NOMO-1 treated with dmso at 0.1 percent for 144 hours (cell line): ENCODE measurements around the gene ATG16L2.
"Not testable (repeated sequence)": the region's sequence is repeated elsewhere in the genome, so short reads cannot be mapped to it uniquely, and the experiment has no call there.

Experiments used
- DNase-seq: peaks from one replicate; lab custom pipeline; 2025; ENCODE audit not compliant: unreplicated experiment; lab: John Stamatoyannopoulos, UW

Gene ATG16L2

DNA sequence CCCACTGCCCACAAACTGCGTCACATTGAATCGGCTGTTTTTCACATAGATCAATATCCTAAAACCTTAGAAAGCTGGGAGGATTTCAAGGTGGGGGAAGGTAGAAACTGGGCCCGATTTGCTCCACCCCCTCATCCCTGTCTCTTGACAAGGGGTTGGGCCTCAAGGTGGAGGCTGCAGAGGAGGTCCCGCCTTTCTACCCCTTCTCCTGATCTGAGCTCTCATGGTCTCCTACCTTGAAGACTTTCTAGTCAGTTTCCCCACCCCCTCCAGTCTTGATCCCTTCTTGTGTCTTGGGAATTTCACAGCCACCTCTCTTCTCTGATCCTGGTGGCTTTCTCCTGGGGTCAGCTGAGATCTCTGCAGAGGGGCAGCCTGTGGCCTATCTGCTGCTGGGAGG lies 15.8 kb upstream of the ATG16L2 start:
- DNase-seq = no peak

DNA sequence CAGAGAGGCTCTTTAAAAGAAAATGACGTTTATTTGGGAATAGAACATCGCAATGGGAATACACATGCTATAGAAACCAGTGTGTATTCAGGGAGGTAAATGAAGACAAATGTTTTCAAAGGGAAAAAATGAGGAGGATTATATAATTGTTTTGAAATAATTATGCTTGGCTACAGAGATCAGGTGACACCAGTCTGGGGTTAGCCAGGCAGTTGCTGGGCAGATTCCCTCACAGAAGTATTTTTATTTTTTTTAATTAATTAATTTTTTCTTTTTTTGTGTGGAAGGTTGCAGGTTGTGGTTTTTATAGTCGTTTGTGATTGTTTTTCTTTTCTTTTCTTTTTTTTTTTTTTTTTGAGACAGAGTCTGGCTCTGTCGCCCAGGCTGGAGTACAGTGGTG lies 14.8 kb upstream of the ATG16L2 start:
- DNase-seq = no peak

DNA sequence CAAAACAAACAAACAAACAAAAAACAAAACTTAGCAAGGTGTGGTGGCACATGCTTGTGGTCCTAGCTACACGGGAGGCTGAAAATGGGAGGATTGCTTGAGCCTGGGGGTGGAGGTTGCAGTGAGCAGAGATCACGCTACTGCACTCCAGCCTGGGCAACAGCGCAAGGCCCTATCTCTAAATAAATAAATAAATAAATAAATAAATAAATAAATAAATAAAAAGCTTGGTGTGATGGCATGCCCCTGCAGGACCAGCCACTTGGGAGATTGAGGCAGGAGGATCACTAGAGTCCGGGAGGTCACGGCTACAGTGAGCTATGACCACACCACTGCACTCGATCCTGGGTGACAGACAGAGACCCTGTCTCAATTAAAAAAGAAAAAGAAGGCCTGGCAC lies 11.4 kb upstream of the ATG16L2 start:
- DNase-seq = no peak

DNA sequence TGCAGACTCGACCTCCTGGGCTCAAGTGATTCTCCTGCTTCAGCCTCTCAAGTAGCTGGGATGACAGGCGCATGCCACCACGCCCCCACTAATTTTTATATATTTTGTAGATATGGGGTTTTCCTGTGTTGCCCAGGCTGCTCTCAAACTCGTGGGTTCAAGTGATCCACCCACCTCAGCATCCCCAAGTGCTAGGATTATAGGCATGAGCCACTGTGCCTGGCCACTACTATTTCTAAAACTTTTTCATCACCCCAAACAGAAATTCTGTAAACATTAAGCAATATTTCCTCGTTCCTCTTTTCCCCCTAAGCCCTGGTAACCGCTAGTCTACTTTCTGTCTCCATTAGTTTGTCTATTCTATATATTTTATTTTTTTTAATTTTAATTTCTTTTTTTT lies 9.0 kb upstream of the ATG16L2 start:
- DNase-seq = peak; percentile 69

DNA sequence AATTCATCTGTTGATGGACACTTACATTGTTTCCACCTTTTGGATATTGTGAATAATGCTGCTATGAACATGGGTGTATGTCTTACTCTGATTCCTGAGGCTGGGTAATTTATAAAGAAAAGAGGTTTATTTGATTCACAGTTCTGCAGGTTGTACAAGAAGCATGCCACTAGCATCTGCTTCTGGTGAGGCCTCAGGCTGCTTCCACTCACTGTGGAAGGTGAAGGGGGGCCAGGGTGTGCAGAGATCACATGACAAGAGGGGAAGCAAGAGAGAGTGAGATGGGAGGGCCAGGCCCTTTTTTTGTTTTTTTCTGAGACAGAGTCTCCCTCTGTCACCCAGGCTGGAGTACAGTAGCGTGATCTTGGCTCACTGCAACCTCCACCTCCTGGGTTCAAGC lies 7.8 kb upstream of the ATG16L2 start:
- DNase-seq = not testable (repeated sequence)

DNA sequence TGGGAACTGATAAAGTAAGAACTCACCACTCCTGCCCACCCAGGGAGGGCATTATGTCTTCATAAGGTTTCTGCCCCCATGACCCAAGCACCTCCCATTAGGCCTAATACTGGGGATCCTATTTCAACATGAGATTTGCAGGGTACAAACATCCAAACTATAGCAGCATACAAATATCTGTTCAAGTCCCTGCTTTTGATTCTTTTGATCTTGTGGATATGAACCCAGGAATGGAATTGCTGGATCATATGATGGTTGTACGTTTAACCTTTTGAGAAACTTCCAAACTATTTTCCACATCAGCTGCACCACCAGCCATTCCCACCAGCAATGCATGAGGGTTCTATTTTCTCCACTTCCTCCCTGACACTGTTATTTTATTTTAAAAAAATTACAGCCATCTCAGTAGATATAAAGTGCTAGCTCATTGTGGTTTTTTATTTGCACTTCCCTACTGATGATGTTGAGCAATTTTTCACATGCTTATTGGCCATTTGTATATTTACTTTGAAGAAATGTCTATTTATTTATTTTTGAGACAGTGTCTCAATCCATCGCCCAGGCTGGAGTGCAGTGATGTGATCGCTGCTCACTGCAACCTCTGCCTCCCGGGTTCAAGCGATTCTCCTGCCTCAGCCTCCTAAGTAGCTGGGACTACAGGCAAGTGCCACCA lies 7.1 kb upstream of the ATG16L2 start:
- DNase-seq = peak; percentile 83

DNA sequence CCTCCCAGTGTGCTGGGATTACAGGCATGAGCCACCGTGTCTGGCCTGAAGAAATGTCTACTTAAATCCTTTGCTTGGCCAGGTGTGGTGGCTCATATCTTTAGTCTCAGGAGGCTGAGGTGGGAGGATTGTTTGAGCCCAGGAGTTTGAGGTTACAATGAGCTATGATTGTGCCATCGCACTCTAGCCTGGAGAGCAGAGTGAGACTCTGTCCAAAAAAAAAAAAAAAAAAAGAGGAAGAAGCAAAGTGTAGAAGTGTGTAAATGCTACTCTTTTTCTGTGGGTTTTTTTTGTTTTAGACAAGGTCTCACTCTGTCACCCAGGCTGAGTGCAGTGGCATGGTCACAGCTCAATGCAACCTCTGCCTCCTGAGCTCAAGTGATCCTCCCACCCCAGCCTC lies 6.4 kb upstream of the ATG16L2 start:
- peak; percentile 62 for DNase-seq

DNA sequence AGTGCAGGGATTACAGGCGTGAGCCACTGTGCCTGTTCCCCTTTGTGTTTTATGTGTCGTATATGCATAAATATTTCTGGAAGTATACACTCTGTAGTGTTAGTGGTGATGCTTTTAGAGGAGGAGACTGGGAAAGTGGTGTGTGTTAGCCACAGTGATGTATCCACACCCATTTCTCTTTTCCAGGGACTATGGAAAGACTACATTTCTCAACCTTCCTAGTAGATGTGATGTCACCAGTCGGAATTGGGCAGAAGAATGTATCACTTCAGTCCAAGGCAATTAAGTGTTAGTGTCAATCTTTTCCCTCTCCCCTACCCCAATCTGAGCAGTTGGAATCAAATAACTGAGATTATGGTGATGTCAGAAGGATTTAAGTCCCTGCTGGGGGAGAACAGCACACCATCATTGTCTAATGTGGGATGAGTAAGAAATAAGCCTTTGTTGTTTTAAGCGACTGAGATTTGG lies 5.8 kb upstream of the ATG16L2 start:
- DNase-seq = no peak

DNA sequence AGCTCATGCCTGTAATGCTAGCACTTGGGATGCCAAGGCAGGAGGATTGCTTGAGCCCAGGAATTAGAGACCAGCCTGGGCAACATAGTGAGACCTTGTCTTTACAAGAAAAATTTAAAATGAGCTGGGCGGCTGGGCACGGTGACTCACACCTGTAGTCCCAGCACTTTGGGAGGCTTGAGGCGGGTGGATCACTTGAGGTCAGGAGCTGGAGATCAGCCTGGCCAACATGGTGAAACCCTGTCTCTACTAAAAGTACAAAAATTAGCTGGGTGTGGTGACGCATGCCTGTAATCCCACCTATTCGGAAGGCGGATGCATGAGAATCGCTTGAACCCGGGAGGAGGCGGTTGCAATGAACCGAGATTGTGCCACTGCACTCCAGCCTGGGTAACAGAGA lies 2.5 kb upstream of the ATG16L2 start:
- DNase-seq = not testable (repeated sequence)

DNA sequence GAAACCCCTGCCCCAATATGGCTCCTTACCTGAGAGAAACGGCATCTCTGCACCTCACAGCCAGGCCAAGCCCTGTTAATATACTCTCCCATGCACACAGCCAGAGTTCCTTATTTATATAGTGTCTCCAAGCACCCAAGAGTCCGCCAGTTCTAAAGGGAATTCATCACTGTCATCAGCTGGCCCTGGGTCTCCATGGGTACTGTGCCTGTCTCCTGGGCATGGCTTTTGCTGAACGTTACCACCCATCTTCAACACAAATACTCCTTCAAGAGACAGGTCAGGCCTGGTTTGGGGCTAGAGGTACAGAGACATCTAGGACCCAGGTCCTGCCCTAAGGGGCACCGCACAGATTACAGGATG lies 1.6 kb upstream of the ATG16L2 start:
- DNase-seq = no peak

DNA sequence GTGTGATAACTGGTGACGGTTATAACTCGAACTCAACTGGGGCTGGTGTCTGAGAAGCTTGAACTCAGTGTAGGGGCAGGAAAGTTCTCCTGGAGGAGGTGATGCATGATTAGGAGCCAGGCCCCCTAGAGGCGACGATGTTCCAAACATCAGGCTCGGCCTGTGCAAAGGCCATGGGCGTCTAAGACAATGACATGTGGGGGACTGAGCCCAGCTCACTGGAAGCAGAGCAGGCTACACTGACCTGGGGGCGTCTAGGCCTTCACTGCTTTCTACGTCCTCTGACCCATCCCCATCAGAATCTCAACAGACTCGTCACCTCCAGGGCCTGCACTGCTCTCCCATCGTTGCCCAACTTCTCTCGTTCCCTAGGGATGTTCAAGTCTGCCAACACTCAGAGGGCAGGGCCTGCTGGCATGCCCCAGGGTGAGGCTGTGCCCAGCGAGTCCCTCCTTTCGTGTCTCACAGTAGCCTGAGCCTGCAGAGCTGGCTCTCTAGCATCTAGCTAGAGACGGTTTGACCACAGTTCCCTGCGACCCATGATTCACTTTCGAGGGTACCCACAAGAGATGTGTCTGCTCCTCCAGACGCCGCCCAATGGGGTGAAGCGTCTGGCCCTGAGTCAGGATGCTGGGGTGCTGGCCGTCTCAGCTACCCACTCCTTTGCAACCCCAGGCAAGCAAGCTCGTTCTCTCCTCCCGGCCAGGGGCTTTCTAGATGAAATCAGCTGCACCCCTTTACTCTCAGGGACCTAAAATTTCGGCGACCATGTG lies 1.1 kb upstream of the ATG16L2 start:
- DNase-seq = peak; percentile 61

DNA sequence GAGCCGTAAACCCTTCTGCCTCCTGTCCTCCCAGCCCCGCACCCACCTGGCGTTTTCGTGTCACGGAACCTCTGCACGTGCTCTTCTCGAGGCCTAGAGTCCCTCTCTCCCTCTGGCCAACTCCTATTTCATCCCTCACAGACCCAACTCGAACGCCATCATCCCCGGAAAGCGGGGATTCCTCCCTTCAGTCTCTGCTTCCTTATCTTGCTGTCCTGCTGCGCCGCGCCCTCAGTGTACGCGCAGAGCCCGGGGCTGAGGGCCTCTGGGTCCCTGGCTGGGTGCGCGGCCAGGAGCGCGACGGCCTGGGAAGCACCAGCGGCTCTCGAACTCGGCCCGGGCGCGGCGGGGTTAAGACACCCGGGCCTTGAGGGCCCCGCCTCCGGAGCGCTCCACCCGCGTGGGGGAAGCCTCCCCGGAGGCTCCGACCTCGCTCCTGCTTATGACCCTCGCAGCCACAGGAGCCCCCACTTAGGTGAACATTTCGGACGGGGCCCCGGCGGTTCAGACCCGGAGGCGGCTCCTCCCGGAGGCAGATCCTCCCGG lies 398 bp upstream of the ATG16L2 start:
- peak; percentile 82 for DNase-seq

DNA sequence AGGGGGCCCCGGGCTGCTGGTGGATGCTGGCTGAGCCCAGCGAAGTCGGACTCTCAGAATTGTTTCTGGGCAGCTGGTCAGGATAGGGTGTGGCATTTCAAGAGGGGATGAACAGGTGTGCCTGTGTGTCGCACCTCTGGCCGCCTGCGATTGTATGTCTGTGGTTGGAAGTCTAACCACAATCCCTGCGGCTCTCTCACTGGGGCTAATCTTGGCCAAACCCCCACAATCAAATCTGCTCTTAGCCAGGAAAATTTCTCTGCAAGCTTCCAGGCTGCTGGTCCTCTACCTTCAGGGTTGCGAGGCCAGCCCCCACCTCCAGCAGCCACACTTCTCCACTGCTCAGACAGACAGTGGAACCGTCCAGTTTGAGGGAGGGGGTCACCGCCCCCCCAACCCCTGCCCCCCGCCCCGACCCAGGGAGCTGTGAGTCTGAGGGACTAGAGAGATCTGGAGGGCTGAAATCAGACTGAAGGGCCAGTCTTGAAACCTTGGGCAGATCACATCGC lies 953 bp downstream of the ATG16L2 start:
- DNase-seq = no peak

DNA sequence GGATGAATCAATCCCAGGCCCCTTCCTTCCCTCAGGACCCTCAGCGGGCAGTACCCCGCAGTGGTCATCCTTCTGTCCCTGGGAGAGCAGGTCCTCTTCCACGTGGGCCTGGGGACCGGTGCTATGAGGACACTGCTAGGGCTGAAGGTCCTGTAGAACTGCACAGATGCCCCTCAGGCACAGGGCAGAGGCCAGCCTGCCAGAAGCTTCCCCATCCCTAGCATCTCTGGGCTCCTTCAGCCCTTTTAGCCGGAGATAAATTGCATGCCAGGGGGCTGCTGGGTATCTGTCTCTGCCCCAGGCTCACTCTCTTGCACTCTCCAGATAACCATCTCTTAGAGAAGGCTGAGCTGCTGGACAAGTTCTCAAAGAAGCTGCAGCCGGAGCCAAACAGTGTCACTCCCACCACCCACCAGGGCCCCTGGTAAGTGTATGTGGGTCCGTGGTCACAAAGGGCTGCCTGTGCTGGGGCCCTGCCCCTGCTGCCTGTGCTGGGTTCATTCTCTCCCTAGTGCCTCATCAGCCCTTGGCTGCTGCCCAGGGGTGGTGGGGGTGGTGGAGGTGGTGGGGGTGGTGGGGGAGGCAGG lies 2.3 kb downstream of the ATG16L2 start:
- DNase-seq = no peak

DNA sequence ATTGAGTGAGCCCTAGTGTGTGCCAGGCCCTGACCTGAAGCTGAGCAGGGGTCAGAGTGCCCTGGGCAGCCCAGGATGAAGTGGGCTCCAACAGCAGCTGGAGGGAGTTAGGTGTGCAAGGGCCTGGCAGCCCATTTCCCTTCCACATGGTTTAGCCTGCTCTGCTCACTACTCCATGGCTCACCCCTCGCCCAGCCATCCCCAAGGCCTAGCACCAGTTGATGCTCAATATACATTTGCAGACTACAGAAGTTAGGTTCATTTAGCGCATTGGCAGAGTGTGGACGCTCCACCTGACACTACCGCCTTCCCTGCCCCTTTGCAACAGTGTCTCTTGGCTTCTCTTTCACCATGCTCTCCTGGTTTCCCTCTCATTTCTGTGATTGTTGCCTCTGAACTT lies 3.8 kb downstream of the ATG16L2 start:
- DNase-seq = no peak

DNA sequence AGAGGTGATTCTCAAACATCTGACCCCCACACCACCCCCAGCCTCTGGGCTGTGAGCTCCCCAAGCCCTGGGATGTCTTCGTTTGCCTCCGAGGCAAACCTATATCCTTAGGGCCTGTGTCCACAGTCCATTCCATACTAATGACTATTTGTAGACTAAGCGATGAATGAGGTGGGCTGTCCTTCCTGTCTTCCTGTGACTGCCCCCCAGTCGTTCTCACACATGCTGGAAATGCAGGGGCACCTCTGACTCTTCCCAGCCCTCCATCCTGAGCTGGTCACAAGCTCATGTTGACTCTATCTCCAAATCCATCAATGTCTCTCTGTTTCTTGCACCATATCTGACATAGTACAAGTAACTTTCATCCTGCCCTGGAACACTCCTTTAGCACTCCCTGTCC lies 4.8 kb downstream of the ATG16L2 start:
- no peak for DNase-seq

DNA sequence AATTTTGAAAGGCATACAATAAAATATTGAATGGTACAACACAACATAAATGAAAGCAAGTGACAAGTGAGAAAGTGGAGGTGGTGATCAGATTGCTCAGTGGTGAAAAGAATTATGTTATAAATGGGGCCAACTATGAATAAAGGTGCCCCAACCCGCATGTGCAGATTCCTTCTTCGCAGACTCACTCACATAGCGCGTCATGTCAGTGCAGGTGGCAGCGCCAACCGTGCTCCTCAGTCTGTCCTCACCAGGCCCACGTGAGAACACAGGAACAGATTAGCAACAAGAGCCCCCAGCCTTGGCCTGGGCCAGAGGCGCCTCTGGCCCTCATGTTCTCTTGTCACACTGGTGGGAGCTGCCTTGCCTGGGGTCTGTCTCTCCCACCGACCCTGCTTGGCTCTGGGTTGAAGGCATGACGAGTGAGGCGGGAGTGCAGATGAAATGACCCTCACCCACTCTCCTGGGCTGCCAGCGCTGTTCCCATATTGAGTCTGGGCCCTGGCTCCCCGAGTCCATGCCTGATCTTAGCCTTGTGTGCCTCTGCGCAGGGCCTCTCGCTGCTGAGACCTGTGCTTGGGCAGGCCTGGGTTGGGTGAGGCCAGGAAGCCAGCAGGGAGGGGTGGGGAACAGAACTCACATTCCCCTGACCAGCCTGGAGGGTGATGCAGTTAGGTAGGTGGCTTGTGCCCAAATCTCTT lies 6.4 kb downstream of the ATG16L2 start:
- no peak for DNase-seq

DNA sequence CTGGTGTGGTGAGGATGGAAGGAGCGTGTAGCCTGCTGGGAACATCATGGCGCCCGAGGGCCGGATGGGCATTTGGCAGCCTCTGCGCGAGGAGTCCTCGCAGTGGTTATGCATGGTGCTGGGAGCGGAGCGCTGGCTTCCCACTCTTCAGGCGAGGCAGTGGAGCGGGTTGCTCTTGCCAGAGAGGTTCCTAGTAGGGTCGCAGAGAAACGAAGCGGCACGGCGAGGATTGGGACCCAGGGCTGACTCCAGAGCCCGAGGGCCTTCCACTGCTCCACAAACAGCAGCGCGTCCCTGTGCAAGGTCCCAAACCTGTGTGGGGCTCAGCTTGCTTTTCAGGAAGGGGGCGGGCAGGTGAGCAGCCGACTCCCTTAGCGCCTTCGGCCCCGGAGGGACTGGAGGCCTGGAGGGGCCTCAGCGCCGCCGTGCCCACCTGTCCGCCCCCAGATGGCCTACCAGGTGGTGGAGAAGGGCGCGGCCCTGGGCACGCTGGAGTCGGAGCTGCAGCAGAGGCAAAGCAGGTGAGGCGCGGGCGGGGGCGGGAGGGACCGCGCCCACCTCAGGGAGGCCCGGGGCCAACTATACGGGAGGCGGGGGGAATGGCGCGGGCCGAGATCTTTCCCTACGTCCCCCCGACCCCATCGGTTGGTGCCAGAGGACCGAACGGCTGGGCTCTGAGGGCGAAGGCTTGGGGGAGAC lies 7.2 kb downstream of the ATG16L2 start:
- no peak for DNase-seq

DNA sequence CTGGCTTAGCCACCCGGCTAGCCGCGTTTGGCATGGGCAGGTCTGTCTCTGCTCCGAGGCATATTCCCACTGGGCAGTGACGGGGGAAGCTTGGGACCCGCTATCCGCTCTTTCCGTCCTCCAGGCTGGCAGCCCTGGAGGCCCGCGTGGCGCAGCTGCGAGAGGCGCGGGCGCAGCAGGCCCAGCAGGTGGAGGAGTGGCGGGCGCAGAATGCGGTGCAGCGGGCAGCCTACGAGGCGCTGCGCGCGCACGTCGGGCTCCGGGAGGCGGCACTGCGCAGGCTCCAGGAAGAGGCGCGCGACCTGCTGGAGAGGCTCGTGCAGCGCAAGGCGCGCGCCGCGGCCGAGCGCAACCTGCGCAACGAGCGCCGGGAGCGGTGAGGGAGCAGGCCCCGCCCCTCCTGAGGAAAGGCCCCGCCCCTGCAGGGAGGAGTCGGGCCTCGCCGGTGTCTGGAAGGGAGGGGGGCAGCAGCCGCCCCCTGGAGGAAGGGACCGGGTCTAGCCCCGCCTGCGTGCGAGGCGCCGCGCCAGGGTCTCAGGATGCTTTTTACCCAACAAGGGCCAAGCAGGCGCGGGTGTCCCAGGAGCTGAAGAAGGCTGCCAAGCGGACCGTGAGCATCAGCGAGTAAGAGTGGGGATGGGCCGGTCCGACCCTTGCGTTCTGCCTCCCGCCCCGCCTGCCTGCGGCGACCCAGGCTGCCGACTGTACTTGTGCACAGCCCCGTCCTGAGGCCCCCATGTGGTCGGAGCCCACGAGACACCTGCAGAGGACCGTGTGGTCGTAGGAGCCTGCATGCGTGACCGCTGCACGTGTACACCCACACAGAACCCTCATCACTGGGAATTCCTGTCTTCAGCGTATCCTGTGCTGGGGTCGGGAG lies 7.9 kb downstream of the ATG16L2 start:
- no peak for DNase-seq
